HFF-Myc (cell line): ENCODE results near the gene BPIFB2.

Experiments
- DNase-seq: peaks from one replicate; pipeline ENCODE4 v3.0.0-alpha.2; 2011; ENCODE audit warnings: low read depth; ENCODE audit errors: extremely low read depth
- H3K4me3 ChIP-seq: replicated peaks from 2 replicates; pipeline ENCODE4 v1.5.1; 2011; ENCODE audit warnings: low read depth, mild to moderate bottlenecking, control low read depth, low read length
- TF ChIP-seq, protein P1 (sequence below): IDR thresholded peaks from 2 replicates; pipeline ENCODE4 v1.5.1; 2012; ENCODE audit warnings: mild to moderate bottlenecking, low read depth, low read length, control low read depth; ENCODE audit errors: missing control alignments

The BPIFB2 gene

DNA sequence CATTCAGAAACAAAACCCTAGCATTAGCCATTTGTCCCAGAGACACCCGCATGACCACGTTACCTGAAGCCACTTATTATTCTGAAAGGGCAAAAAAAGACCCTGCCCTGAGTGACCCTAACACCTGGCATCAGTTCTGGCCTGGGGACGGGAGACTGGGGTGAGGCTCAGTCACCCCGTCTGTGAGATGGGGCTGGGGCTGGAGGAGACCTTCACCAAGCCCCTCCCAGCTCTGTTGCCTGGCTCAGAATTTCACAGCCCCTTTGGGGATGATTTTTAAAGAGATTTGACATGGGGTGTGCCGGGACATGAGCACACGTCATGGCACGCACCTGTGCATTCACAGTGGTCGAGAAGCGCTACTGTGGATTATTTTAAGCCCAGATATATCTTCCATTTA lies 22.6 kb downstream of the BPIFB2 start:
- TF ChIP-seq, protein P1, sequence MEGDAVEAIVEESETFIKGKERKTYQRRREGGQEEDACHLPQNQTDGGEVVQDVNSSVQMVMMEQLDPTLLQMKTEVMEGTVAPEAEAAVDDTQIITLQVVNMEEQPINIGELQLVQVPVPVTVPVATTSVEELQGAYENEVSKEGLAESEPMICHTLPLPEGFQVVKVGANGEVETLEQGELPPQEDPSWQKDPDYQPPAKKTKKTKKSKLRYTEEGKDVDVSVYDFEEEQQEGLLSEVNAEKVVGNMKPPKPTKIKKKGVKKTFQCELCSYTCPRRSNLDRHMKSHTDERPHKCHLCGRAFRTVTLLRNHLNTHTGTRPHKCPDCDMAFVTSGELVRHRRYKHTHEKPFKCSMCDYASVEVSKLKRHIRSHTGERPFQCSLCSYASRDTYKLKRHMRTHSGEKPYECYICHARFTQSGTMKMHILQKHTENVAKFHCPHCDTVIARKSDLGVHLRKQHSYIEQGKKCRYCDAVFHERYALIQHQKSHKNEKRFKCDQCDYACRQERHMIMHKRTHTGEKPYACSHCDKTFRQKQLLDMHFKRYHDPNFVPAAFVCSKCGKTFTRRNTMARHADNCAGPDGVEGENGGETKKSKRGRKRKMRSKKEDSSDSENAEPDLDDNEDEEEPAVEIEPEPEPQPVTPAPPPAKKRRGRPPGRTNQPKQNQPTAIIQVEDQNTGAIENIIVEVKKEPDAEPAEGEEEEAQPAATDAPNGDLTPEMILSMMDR: no peak
- H3K4me3 ChIP-seq: no peak overlapping the region
- DNase-seq: no peak

DNA sequence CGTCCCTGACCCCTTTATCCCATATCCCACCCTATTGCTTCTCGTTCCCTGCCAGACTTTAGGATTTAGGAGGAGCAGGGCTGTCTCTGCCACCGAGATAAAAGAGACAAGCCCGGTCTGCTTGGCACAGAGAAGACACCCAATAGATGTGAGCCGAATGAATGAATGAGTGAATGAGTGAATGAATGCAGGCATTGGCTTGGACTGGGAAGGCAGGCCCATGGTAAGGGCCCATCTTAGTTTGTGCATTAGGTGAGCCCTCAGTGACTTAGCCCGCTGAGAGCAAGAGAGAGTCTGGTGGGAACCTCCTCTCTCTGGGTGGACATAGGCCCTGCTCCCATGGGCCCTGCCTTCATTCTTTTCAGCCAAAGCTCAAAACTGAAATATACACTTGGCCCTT lies 23.1 kb downstream of the BPIFB2 start:
- TF ChIP-seq, protein P1: no peak

DNA sequence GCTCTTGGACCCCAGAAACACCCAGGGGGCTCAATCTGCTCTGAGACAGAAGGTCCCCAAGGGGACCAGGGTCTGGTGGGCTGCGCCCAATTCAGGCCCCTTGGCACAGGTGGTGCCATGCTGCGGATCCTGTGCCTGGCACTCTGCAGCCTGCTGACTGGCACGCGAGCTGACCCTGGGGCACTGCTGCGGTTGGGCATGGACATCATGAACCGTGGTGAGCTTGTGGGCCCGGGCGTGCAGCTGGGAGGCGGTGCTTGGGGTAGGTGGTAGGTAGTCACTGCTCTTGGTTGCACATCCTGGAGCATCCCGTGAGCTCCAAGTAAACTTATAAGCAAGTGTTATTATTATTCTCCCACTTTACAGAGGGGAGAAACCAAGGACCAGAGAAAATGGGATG lies 24.0 kb downstream of the BPIFB2 start, which contains the start of gene BPIFB6:
Gene BPIFB6, plus strand, starts transcription at position 118 of the 400 bp plus-strand sequence. Its CDS starts 0 bp downstream, at position 118.
- no peak for DNase-seq
- H3K4me3 ChIP-seq: no peak within 1 kb of the TSS
- TF ChIP-seq, protein P1: no peak

More for the DNA sequence above, 23.1 kb downstream of the BPIFB2 start:
- no peak for DNase-seq
- no peak overlapping the region for H3K4me3 ChIP-seq

DNA sequence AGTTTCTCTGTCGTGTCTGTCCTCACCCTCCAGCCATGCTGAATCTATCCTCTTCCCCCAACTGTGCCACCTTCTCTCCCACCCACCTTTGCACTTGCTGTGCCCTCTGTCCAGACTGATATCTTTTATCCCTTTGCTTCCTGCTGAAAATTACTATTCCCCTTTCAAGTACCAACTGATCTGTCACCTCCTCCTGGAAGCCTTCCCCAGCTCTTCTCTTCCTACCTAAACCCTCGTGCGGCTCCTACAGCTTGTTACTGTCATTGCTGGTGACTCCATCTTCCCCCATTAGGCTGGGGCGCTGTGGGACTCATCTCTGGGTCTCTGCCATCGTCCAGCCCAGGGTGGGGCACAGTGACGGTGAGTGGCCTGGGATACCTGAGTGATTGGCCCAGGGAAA lies 25.1 kb downstream of the BPIFB2 start:
- DNase-seq: no peak
- H3K4me3 ChIP-seq: no peak overlapping the region
- TF ChIP-seq, protein P1: no peak

DNA sequence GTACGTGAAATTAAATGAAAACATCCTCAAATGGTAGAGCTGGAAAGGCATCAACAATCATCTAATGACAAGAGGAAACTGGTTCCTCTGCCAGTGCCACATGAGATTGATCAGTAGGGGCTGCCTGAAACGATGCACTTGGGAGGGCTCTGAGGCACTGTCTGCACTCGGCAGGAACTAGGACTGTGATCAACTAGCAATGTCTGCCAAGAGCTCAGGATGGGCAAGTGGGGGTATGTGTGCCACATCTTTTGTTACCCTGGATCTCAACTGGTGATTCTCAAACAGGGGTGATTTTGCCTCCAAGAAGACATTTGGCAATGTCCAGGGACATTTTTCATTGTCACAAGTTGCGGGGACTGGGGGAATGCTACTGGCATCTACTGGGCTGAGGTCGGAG lies 25.9 kb downstream of the BPIFB2 start:
- no peak for DNase-seq

DNA sequence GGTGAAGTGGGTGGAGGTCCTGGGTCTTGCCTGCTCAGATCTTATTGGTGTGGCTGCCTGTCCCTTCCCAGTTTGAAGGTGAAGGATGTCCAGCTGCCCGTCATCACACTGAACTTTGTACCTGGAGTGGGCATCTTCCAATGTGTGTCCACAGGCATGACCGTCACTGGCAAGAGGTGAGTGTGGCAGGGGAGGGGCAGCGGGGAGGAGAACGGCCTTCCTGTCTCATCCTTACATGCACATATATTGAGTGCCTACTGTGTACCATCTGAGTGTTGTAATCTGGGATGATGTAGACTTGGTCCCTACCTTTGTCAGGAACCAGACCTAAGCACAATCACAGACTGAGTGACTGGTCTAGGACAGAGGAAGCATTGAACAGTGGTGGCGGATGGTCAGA lies 26.6 kb downstream of the BPIFB2 start:
- no peak for DNase-seq
- TF ChIP-seq, protein P1: no peak

More for the DNA sequence above, 25.9 kb downstream of the BPIFB2 start:
- no peak overlapping the region for H3K4me3 ChIP-seq
- TF ChIP-seq, protein P1: no peak

DNA sequence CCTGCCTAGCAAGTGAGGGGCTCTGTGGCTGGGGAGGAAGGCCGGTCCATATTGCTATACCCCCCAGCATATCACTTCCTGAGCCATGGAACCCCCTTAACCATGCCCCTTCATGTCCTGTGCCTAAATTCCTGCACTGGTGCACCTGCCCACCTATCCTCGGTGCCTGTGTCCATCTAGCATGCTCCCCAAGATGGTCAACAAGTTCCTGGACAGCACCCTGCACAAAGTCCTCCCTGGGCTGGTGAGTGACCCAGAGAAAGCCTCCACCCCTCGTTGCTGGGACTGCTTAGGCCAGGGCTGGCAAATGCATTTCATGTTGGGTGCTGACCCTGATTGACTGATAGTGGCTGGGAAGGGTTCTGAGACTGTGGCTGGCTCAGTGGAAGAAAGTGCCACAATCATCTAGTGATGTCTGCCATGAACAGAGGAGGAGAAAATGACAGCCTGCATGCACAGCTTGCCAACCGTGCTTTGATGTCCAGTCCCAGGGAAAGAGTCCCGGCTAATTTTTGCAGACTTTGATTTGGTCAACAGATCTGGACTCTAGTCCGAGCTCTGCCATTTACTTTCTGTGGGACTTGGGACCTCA lies 27.5 kb downstream of the BPIFB2 start:
- no peak for DNase-seq
- TF ChIP-seq, protein P1: no peak
- H3K4me3 ChIP-seq: no peak overlapping the region

More for the DNA sequence above, 26.6 kb downstream of the BPIFB2 start:
- H3K4me3 ChIP-seq: no peak overlapping the region
